Measurements from ENCODE around the gene CAMK1D. TPM values are rescaled to one million over a fixed set of nuclear protein-coding genes. Genes with fewer than 3 reads are reported as not detected.
A peak's percentile ranks its signal among the peaks of the same experiment; 100 is the strongest.
"Not testable (repeated sequence)": the region's sequence is repeated elsewhere in the genome, so short reads cannot be mapped to it uniquely, and the experiment has no call there.

CAMK1D gene
- total RNA-seq, 1 donor, result 11.2 TPM

GRCh38 chr10:12351889-12352288 lies 2.5 kb downstream of the CAMK1D start:
- Histone ChIP-seq H3K9me3 (ENCODE audit: low read depth, low read length) (no peaks in the 10 kb centered on the region), H3K4me2 (ENCODE audit: insufficient read depth, low read length) (no peak overlapping the region), H4K20me1 (ENCODE audit: insufficient read depth, low read length) (no peaks in the 10 kb centered on the region), H2AFZ (ENCODE audit: low read length) (no peak overlapping the region), H3K27me3 (ENCODE audit: insufficient read depth, low read length) (peaks cover 5% of the 10 kb centered on the region), H3K79me2 (ENCODE audit: insufficient read depth, low read length) (peaks cover 2% of the 10 kb centered on the region), H3K4me1 (ENCODE audit: insufficient read depth, low read length) (peaks cover 11% of the 10 kb centered on the region), H3K27ac (ENCODE audit: low read depth, low read length) (no peak overlapping the region), H3K36me3 (ENCODE audit: insufficient read depth, low read length) (no peaks in the 10 kb centered on the region), H3K4me3 (ENCODE audit: insufficient read depth, low read length) (no peak overlapping the region)
- no peak for DNase-seq (ENCODE audit: insufficient read length, low spot score, missing footprints)
- TF ChIP-seq CTCF (IDR thresholded peaks at IDR 0.05; ENCODE audit: extremely low read depth, low read depth, low read length), result no peak

GRCh38 chr10:12353399-12354242 lies 4.3 kb downstream of the CAMK1D start:
- Histone ChIP-seq H4K20me1 (ENCODE audit: insufficient read depth, low read length) (no peaks in the 10 kb centered on the region), H3K9me3 (ENCODE audit: low read depth, low read length) (no peaks in the 10 kb centered on the region), H2AFZ (ENCODE audit: low read length) (no peak overlapping the region), H3K27ac (ENCODE audit: low read depth, low read length) (no peak overlapping the region), H3K4me2 (ENCODE audit: insufficient read depth, low read length) (no peak overlapping the region), H3K36me3 (ENCODE audit: insufficient read depth, low read length) (no peaks in the 10 kb centered on the region), H3K79me2 (ENCODE audit: insufficient read depth, low read length) (peaks cover 2% of the 10 kb centered on the region), H3K4me1 (ENCODE audit: insufficient read depth, low read length) (peaks cover 11% of the 10 kb centered on the region), H3K4me3 (ENCODE audit: insufficient read depth, low read length) (no peak overlapping the region), H3K27me3 (ENCODE audit: insufficient read depth, low read length) (peaks cover 5% of the 10 kb centered on the region)
- DNase-seq (ENCODE audit: insufficient read length, low spot score, missing footprints), result peak; percentile 79
- no peak for TF ChIP-seq CTCF (IDR thresholded peaks at IDR 0.05; ENCODE audit: extremely low read depth, low read depth, low read length)

GRCh38 chr10:12354696-12355095 lies 5.3 kb downstream of the CAMK1D start:
- not testable (repeated sequence) for H3K36me3 ChIP-seq (ENCODE audit: insufficient read depth, low read length); H3K4me3 ChIP-seq (ENCODE audit: insufficient read depth, low read length); H3K27me3 ChIP-seq (ENCODE audit: insufficient read depth, low read length); H2AFZ ChIP-seq (ENCODE audit: low read length); H3K4me2 ChIP-seq (ENCODE audit: insufficient read depth, low read length); H3K27ac ChIP-seq (ENCODE audit: low read depth, low read length); H3K9me3 ChIP-seq (ENCODE audit: low read depth, low read length); H3K79me2 ChIP-seq (ENCODE audit: insufficient read depth, low read length); H4K20me1 ChIP-seq (ENCODE audit: insufficient read depth, low read length)
- DNase-seq (ENCODE audit: insufficient read length, low spot score, missing footprints), result peak; percentile 49
- H3K4me1 ChIP-seq (ENCODE audit: insufficient read depth, low read length), result peaks cover 11% of the 10 kb centered on the region

GRCh38 chr10:12355384-12355783 lies 6.0 kb downstream of the CAMK1D start:
- Histone ChIP-seq H3K79me2 (ENCODE audit: insufficient read depth, low read length) (no peaks in the 10 kb centered on the region), H3K36me3 (ENCODE audit: insufficient read depth, low read length) (no peaks in the 10 kb centered on the region), H3K27ac (ENCODE audit: low read depth, low read length) (no peak overlapping the region), H3K4me2 (ENCODE audit: insufficient read depth, low read length) (no peak overlapping the region), H3K4me3 (ENCODE audit: insufficient read depth, low read length) (no peak overlapping the region), H3K4me1 (ENCODE audit: insufficient read depth, low read length) (peaks cover 6% of the 10 kb centered on the region), H2AFZ (ENCODE audit: low read length) (no peak overlapping the region), H3K9me3 (ENCODE audit: low read depth, low read length) (no peaks in the 10 kb centered on the region), H3K27me3 (ENCODE audit: insufficient read depth, low read length) (peaks cover 5% of the 10 kb centered on the region), H4K20me1 (ENCODE audit: insufficient read depth, low read length) (no peaks in the 10 kb centered on the region)
- DNase-seq (ENCODE audit: insufficient read length, low spot score, missing footprints), result no peak
- TF ChIP-seq CTCF (IDR thresholded peaks at IDR 0.05; ENCODE audit: extremely low read depth, low read depth, low read length), result no peak

Measured in osteoblast (primary cell).